HG03175 (cell line): ENCODE data around the gene SPRR4.
"Not testable (repeated sequence)": the region's sequence is repeated elsewhere in the genome, so short reads cannot be mapped to it uniquely, and the experiment has no call there.

Experiments used
- ATAC-seq: cut with Tn5 transposase; IDR thresholded peaks from one replicate; pipeline ENCODE4 v1.9.1; 2021; ENCODE audit warnings: mild to moderate bottlenecking, moderate library complexity; ENCODE audit not compliant: unreplicated experiment

Gene SPRR4

GRCh38 chr1:153011235-153011758, 40.8 kb downstream of the SPRR4 start:
- not testable (repeated sequence) for ATAC-seq

- ATAC-seq = not testable (repeated sequence)
These were observed 51.4 kb downstream of the SPRR4 start for GRCh38 chr1:153021829-153022228.
